ENCODE measurements around the gene TAF12. TPM values are rescaled to one million over a fixed set of nuclear protein-coding genes. Genes with fewer than 3 reads are reported as not detected.

The TAF12 gene
- total and polyA plus RNA-seq, 10 of the 15 experiments (the other 5 are each of a cell fraction or from before 2014, with no cell fraction given) = 18.3 to 43.3 (median 28.6) TPM

DNA sequence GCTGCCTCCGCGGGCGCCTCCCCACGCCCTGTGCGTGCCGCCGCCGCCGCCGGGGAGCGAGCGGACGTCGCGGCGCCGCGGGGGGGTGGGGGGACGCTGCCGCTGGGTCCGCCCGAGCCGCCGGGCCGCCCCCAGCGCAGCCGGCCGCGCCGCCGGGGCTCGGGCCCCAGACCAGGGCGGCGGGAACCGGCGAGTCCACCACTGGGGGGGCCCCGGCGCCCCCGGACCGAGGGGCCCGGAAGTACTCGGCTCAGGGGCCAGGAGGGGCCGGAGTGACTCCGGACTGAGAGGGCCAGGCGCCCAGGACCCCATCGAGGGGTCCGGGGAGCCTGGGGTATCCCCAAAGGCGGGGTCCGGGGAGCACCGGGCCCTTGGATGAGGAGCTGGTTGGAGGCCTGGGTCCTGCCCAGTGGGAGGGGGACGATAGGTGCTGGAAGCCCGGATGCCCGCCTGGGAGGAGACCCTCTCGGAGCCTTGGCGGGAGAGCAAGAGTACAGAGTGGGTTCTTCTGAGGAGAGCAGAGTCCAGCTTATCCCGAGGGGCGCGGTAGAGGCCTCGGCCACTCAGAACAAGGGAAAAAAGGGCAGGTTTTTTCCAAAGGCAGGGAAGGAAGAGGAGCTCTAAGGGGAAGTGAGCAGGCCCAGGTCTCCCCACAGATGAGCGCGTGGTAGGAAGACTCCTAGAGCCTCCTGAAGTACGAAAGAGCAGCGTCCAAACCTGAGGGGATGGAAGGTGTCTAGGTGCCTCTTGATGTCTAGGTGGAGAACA is 26.3 kb upstream of the TAF12 start (continued):
- TF ChIP-seq, protein P1, sequence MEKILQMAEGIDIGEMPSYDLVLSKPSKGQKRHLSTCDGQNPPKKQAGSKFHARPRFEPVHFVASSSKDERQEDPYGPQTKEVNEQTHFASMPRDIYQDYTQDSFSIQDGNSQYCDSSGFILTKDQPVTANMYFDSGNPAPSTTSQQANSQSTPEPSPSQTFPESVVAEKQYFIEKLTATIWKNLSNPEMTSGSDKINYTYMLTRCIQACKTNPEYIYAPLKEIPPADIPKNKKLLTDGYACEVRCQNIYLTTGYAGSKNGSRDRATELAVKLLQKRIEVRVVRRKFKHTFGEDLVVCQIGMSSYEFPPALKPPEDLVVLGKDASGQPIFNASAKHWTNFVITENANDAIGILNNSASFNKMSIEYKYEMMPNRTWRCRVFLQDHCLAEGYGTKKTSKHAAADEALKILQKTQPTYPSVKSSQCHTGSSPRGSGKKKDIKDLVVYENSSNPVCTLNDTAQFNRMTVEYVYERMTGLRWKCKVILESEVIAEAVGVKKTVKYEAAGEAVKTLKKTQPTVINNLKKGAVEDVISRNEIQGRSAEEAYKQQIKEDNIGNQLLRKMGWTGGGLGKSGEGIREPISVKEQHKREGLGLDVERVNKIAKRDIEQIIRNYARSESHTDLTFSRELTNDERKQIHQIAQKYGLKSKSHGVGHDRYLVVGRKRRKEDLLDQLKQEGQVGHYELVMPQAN (conservative IDR thresholded peaks at IDR 0.05) = peak; percentile 31; the same call in 1 of the 2 replicates
- TF ChIP-seq POLR2AphosphoS2 (IDR thresholded peaks at IDR 0.05; ENCODE audit: low read depth, low read length) (peak; percentile 8; the same call in 1 of the 2 replicates), MYB (IDR thresholded peaks at IDR 0.05; ENCODE audit: borderline replicate concordance, low read depth, low read length) (no peak), IKZF1 (conservative IDR thresholded peaks at IDR 0.05) (peak; percentile 65; the same call in 1 of the 2 replicates), EGR1 (IDR thresholded peaks at IDR 0.05; ENCODE audit: borderline replicate concordance in 1 of 2, low read depth in 2 of 2, low read length in 2 of 2) (peak; percentile 70 to 77), NR2F1 (conservative IDR thresholded peaks at IDR 0.05) (peak; percentile 55), IKZF2 (IDR thresholded peaks at IDR 0.05) (peak in 1 of 2 experiments; percentile 17; a peak in 1 of 4 replicates), TAF1 (IDR thresholded peaks at IDR 0.05; ENCODE audit: borderline replicate concordance, low read depth, low read length) (peak; percentile 52; the same call in 1 of the 2 replicates), NBN (IDR thresholded peaks at IDR 0.05) (0 out of 2 replicates have a peak, but pooled peaks have one; percentile 32), BHLHE40 (IDR thresholded peaks at IDR 0.05; ENCODE audit: borderline replicate concordance in 1 of 2, low read depth in 2 of 2, low read length in 1 of 2) (peak; percentile 5 to 38; a peak in 1 of 4 replicates), PAX5 (IDR thresholded peaks at IDR 0.05; ENCODE audit: borderline replicate concordance, low read depth, low read length) (no peak), DPF2 (IDR thresholded peaks at IDR 0.05) (peak; percentile 29; the same call in 1 of the 2 replicates), SMARCA5 (IDR thresholded peaks at IDR 0.05) (peak; percentile 74; the same call in 1 of the 2 replicates), HDAC6 (IDR thresholded peaks at IDR 0.05; ENCODE audit: unreplicated experiment) (no peak), BACH1 (IDR thresholded peaks at IDR 0.05; ENCODE audit: borderline replicate concordance) (peak; percentile 61; the same call in 1 of the 2 replicates), MXI1 (IDR thresholded peaks at IDR 0.05; ENCODE audit: low read depth, low read length) (0 out of 2 replicates have a peak, but pooled peaks have one; percentile 43), HCFC1 (IDR thresholded peaks at IDR 0.05; ENCODE audit: low read length) (peak; percentile 8; the same call in 1 of the 2 replicates), SRF (IDR thresholded peaks at IDR 0.05; ENCODE audit: low read depth in 2 of 2, low read length in 2 of 2) (no peak)
- TF ChIP-seq, protein P2, sequence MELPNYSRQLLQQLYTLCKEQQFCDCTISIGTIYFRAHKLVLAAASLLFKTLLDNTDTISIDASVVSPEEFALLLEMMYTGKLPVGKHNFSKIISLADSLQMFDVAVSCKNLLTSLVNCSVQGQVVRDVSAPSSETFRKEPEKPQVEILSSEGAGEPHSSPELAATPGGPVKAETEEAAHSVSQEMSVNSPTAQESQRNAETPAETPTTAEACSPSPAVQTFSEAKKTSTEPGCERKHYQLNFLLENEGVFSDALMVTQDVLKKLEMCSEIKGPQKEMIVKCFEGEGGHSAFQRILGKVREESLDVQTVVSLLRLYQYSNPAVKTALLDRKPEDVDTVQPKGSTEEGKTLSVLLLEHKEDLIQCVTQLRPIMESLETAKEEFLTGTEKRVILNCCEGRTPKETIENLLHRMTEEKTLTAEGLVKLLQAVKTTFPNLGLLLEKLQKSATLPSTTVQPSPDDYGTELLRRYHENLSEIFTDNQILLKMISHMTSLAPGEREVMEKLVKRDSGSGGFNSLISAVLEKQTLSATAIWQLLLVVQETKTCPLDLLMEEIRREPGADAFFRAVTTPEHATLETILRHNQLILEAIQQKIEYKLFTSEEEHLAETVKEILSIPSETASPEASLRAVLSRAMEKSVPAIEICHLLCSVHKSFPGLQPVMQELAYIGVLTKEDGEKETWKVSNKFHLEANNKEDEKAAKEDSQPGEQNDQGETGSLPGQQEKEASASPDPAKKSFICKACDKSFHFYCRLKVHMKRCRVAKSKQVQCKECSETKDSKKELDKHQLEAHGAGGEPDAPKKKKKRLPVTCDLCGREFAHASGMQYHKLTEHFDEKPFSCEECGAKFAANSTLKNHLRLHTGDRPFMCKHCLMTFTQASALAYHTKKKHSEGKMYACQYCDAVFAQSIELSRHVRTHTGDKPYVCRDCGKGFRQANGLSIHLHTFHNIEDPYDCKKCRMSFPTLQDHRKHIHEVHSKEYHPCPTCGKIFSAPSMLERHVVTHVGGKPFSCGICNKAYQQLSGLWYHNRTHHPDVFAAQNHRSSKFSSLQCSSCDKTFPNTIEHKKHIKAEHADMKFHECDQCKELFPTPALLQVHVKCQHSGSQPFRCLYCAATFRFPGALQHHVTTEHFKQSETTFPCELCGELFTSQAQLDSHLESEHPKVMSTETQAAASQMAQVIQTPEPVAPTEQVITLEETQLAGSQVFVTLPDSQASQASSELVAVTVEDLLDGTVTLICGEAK (IDR thresholded peaks at IDR 0.05; ENCODE audit: borderline replicate concordance) = 0 out of 2 replicates have a peak, but pooled peaks have one; percentile 13
- TF ChIP-seq, protein P3, sequence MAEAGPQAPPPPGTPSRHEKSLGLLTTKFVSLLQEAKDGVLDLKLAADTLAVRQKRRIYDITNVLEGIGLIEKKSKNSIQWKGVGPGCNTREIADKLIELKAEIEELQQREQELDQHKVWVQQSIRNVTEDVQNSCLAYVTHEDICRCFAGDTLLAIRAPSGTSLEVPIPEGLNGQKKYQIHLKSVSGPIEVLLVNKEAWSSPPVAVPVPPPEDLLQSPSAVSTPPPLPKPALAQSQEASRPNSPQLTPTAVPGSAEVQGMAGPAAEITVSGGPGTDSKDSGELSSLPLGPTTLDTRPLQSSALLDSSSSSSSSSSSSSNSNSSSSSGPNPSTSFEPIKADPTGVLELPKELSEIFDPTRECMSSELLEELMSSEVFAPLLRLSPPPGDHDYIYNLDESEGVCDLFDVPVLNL (IDR thresholded peaks at IDR 0.05; ENCODE audit: low read depth, low read length) = no peak

Data from GM12878 (cell line).